GM21529 (cell line): Measurements from ENCODE around the gene IGFBP1.

Source experiments
- ATAC-seq: cut with Tn5 transposase; IDR thresholded peaks from one replicate; pipeline ENCODE4 v1.9.1; 2021; ENCODE audit not compliant: unreplicated experiment

IGFBP1 gene

DNA sequence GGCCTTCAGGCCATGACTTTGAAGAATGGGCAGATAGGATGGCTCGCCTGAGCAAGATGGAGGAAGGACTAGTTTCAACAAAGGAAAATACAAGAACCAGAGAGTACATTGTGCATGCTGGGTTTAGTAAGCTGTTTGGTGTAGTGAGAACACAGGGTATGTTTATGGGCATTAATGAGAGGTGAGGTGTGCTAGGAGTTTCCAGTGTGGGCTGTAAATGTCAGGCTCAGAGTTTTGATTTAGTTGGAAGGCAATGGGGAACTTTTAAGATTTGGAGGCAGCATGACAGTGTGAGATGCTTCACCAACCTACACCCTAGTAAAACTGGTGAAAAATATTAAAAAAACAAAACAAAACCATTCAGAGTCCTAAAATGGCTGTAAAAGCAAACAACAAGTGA, 13.3 kb downstream of the IGFBP1 start:
- no peak for ATAC-seq

- no peak for ATAC-seq
These were observed 14.5 kb downstream of the IGFBP1 start for GRCh38 chr7:45902820-45903219.

- no peak for ATAC-seq
These were observed 21.3 kb downstream of the IGFBP1 start for GRCh38 chr7:45909561-45909960.

- no peak for ATAC-seq
These were observed 22.6 kb downstream of the IGFBP1 start for GRCh38 chr7:45910855-45911254.

GRCh38 chr7:45911311-45911710, 23.0 kb downstream of the IGFBP1 start:
- ATAC-seq: no peak

DNA sequence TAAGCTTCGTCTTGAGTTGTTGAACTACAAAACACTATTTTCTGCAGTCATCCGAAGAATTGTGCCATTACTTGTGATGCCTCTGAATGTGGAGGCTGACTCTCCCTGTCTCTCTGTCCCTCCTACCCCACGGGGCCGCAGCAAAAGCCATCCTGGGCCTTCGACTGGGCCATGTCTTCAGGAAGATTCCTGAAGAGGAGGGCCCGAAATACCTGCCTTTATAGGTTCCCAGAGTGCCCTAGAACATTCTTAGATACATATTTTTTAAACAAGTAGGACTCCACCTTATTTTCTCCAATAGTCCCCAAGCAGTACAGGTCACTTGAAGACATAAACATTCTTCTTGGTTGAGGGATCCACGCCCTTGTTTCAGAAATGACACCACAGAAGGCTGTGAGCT, 24.7 kb downstream of the IGFBP1 start:
- ATAC-seq: no peak

GRCh38 chr7:45914911-45915310, 26.6 kb downstream of the IGFBP1 start:
- no peak for ATAC-seq

DNA sequence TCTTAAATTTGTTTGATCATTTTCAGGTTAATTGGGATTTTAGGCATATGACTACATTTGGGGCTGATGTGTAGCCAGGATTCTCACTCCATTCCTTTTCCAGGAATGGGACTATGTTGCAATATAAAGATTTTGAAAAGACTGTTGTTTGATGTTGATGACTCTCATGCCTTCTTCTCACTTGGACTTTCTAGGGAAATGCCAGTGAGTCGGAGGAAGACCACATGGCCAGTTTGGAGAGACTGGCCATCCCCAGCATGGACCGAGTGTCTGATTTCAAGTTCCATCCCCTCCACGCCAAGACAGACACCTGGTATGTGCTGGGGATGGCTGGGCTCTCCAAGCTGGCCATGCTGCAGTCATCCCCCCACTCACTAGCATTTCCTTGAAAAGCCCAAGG, 27.3 kb downstream of the IGFBP1 start:
- no peak for ATAC-seq

DNA sequence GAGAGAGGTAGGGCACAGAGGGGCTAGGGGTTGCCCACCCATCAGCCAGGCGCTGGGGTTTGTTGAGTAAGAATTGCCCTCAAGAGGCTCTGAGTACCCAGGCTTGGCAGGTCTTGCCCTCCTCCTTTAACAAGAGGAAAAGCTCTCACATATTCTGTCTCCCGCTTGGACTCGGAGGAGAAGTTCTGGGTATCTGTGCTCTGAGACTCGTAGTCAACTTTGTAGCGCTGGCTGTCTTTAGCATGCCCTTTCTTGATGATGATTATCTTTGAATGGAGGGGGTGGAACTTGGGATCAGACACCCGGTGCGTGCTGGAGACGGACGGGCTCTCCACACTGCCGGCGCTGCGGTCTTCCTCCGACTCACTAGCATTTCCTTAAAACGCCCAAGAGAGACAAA, 28.8 kb downstream of the IGFBP1 start:
- ATAC-seq: no peak

DNA sequence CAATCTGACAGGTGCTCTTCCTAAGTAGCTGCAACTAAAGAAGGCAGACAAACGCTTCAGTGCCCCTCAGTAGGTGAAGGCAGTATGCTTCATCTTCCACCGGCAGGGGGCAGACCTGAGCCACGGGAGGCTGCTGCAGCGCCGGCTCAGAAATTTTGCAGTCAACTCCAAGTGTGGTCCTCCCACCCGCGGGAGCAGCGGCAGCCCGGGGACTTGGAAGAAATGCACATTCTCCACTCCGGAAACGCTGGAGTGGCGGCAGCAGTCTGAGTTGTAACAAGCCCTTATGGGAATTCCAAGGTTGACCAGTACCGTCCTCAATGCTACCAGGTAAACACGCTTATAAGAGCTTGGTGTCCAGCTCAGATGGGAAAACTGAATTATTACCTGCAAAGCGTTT, 29.4 kb downstream of the IGFBP1 start:
- peak; percentile 87 for ATAC-seq

GRCh38 chr7:45918556-45918955, 30.3 kb downstream of the IGFBP1 start:
- ATAC-seq: no peak

- ATAC-seq: no peak
These were observed 31.0 kb downstream of the IGFBP1 start for GRCh38 chr7:45919231-45919784.

GRCh38 chr7:45919993-45920459, 31.7 kb downstream of the IGFBP1 start:
- ATAC-seq: no peak

DNA sequence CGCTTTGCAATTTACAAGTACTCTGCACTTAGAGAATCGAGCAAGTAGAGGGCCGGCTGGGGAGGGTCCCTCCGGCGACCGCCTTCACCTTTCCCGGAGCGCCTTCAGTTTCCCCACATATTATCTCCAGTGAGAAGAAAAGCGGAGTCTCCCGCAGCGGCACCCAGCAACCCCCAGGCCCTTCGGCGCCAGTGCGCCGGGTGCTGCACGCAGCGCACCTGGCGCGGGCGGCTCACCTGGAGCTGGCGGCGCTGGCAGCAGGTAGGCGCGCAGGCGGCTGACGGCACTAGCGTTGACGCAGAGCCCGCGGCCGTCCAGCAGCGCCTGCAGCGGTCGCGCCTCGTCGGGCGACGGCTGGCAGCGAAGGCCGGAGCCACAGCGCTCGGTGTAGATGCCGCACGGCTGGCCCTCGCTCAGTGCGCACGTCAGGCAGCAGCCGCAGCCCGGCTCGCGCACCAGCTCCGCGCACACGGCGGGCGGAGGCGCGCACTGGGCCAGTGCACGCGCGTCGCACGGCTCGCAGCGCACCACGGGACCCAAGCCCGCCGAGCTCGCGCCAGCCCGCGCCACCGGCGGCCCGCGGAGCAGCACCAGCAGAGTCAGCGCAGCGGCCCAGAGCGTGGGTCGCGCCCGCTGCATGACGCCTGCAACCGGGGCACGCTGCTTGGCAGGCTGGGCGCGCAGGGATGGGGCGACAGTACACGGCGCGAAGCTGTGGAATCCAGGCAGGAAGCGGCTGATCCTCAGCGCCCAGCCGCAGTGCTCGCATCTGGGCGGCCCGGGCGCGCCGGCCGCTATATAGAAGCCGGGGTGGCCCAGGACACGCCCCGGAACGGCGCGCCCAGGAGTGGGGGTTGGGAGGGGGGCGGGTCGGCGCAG, 32.5 kb downstream of the IGFBP1 start, which contains the start of gene IGFBP3:
IGFBP3 (minus strand) TSS at position 771 of the 879 bp plus-strand sequence; CDS start at position 639, 132 bp downstream.
- ATAC-seq: no peak

DNA sequence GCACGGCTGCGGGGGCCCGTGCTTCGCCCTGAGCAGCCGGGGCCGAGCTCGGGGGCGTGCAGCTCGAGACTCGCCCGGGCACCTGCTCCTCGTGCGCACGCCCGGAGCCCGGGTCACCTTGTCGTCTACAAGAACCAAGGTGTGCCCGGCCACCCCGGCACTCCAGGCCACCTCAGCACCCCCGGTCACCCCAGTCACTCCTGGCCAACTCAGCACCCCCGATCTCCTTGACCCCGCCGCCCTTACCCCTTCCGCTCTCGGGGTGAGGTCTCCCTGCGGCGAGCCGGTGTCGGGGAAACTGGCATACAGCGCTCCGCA, 33.1 kb downstream of the IGFBP1 start:
- no peak for ATAC-seq

DNA sequence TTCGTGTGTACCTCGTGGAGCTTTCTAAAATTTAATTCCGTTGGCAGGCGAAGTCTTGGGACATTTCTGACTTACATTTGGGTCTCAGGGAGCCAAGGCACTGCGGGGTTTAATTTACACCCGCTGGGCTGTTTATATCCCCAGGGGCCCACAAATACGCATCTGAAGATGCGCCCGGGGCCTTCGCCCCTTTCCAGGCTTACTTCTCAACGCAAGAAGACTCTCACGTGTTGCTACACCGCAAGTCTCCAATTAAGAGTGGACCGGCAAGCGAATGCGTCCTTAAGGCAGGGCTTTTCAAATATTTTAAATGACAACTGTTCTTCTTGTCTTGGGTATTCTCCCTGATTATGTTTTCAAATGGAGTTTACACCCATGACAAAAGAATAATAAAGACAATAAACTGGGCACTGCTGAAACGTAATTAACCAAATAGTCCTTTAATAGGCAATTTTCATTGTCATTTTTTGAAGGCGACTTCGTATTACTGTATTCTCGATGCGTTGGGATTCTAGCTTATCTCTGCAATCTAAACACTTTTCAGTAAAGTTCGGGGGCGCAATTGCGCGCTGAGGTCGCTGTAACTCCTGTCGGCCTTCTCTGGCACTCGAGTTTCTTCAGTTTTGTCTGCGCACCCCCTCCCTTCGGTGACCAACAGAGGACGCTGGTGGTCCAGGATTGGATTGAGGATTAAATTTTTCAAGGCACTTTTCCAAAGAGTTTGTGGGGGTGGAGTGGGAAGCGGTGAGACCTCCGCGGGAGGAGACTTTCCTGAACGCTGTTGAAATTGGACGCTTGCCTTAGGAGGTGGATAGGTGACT, 33.6 kb downstream of the IGFBP1 start:
- no peak for ATAC-seq

DNA sequence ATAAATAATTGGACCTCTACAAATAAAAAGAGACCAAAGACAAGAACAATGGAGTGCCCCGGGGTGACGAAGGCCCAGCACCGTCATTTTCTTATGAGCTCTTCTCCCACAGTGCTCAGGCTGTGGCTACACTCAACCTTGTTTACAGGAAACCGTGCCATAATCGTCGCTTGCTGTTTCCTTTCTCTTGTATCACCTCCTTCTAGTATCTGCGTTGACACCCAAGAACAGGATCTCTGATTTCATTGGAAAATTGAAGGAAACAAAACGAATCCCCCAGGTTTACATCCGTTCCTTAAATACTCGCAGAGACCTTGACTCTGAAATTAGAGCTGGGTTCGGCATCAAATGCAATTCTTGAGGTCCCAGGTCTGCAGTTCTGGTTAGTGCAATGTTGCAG, 34.5 kb downstream of the IGFBP1 start:
- ATAC-seq: no peak

DNA sequence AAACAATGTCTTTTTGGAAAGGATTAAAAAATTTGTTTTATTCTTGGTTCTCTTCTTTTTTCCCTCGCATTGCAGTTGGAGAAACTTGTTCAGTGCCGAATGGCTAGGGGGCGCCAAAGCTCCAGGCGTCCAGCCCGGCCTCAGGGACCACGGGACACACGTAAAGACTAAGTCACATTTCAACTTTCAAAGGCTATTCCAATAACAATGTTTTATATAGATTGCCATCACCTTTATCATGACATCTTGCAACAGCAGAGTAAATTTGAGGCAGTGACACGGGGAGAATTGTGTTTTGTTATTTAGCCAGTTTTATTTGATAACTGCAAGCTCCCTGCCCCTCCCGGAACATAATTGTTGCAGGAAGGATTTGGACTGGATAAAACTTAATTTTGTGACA, 35.0 kb downstream of the IGFBP1 start:
- ATAC-seq: peak; percentile 51

GRCh38 chr7:45923818-45924217, 35.5 kb downstream of the IGFBP1 start:
- ATAC-seq: no peak

DNA sequence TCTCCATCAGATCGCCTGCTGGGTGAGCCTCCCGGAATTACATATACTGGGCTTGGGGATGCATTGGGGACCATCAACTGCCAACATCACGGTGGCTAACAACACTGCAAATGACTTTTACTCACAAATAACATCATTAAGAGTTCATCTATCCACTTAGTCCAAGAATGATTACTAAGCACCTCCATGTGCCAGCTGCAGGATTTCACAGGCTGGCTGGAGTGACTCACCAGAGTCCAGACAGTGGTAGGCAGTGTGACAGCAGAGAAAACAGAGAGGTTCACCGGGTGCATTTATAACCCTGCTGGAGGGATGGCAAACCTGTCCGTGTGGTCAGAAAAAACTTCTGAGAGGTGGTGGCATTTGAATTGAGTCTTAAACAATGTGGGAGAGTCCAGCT, 36.0 kb downstream of the IGFBP1 start:
- ATAC-seq: no peak

GRCh38 chr7:45927721-45928120, 39.4 kb downstream of the IGFBP1 start:
- ATAC-seq: no peak

DNA sequence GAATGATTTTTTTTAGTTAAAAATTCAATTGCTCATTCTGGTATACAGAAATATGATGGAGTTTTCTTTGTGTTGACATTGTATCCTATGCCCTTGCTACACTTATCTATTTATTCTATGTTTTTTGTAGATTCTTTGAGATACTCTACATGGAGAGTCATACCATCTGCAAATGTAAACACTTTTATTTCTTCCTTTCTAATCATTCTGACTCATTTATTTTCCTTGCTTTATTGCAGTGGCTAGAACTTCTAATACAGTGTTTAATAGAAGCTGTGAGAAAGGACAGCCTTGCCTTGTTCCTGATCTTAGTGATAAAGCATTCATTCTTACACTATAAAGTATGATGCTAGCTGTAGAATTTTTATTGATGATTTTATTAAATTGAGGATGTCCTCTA, 42.7 kb downstream of the IGFBP1 start:
- no peak for ATAC-seq
